Mucosa of rectum (tissue), 2 donors: ENCODE results near the gene MSI2.
"Not testable (repeated sequence)": the region's sequence is repeated elsewhere in the genome, so short reads cannot be mapped to it uniquely, and the experiment has no call there.

Experiments
- H3K27ac ChIP-seq, 2 donors: one replicate each; pipeline ENCODE4 v1.7.0; 2013; ENCODE audit warnings: inconsistent platforms in 2 of 2, low read depth in 2 of 2, low read length in 2 of 2
- H3K27me3 ChIP-seq, 2 donors: one replicate each; pipeline ENCODE4 v1.7.0; 2013; ENCODE audit warnings: low read length in 2 of 2; ENCODE audit not compliant: control insufficient read depth in 2 of 2, insufficient read depth in 2 of 2
- H3K36me3 ChIP-seq, 2 donors: one replicate each; pipeline ENCODE4 v1.7.0; 2013; ENCODE audit warnings: low read length in 2 of 2; ENCODE audit not compliant: control insufficient read depth in 2 of 2, insufficient read depth in 2 of 2
- H3K4me1 ChIP-seq, 2 donors: one replicate each; pipeline ENCODE4 v1.7.0; 2013; ENCODE audit warnings: low read length in 2 of 2, mild to moderate bottlenecking in 1 of 2; ENCODE audit not compliant: control insufficient read depth in 2 of 2, insufficient read depth in 2 of 2
- H3K4me3 ChIP-seq, 2 donors: one replicate each; pipeline ENCODE4 v1.7.0; 2013; ENCODE audit warnings: low read length in 2 of 2
- H3K9ac ChIP-seq, 2 donors: one replicate each; pipeline ENCODE4 v1.7.0; 2013; ENCODE audit warnings: low read length in 2 of 2, low read depth in 1 of 2, mild to moderate bottlenecking in 1 of 2
- H3K9me3 ChIP-seq, 2 donors: one replicate each; pipeline ENCODE4 v1.7.0; 2013; ENCODE audit warnings: low read length in 2 of 2; ENCODE audit not compliant: control insufficient read depth in 2 of 2
- donor health status: healthy.
- donor health status: Normal muscosa, but diverticular disease.

MSI2 gene

DNA sequence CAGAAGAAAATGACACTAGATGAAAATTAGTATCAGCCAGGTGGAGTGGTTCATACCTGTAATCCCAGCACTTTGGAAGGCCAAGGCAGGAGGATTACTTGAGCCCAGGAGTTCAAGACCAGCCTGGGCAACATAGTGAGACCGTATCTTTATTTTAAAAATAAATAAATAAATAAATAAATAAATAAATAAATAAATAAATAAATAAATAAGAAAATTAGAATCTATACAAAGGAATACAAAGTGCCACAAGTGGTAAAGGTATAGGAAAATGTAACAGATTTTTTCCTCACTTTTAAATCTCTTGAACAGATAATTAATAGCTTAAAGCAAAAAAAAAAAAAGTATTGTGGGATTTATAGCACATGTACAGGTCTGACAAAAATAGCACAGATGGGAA, 33.9 kb upstream of the MSI2 start:
- not testable (repeated sequence) for H3K27me3 ChIP-seq, H3K27ac ChIP-seq, H3K9ac ChIP-seq, H3K9me3 ChIP-seq, H3K4me3 ChIP-seq, H3K4me1 ChIP-seq, H3K36me3 ChIP-seq

DNA sequence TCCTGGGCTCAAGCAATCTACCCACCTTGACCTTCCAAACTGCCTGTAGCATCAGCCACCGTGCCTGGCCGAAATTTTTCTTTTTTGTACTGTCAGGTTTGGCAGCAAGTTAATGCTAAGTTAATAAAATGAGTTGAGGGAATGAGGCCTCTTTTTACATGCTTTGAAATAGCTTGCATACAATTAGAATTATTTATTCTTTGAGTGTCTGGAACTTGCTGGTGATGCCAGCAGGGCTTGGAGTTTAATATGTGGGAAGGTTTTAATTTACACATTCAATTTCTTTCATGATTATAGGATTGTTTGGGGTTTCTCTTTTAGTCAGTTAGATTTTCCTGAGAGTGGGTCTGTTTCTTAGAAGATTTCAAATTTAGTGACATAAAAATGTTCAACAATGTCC, 31.2 kb upstream of the MSI2 start:
- no peak overlapping the region for H3K9ac ChIP-seq
- H3K9me3 ChIP-seq, result peaks cover 0 to 3% of the 10 kb centered on the region in 2 donors
- H3K27ac ChIP-seq, result no peak overlapping the region
- no peaks in the 10 kb centered on the region for H3K4me1 ChIP-seq
- H3K36me3 ChIP-seq, result no peaks in the 10 kb centered on the region
- no peaks in the 10 kb centered on the region for H3K27me3 ChIP-seq
- no peak overlapping the region for H3K4me3 ChIP-seq

DNA sequence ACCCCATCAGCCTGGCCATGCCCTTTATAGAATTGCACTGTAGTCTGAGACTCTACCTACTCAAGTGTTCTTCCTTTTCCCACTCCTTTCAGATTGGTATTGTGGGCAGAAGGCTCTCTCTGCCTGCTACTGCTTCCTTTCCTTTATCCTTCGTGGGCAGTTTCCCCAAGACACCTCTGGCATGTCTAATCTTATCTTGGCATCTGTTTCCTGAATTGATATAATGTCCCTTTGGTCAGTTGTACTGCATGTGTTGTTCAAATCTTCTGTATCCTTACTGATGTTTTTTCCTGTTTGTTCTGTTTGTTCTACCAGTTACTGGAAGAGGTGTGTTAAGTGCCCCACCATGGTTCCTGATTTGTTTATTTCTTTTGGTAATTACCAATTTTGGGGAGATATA, 29.5 kb upstream of the MSI2 start:
- H3K9me3 ChIP-seq, result peaks cover 0 to 3% of the 10 kb centered on the region in 2 donors
- H3K4me3 ChIP-seq, result no peak overlapping the region
- no peaks in the 10 kb centered on the region for H3K36me3 ChIP-seq
- H3K4me1 ChIP-seq, result no peaks in the 10 kb centered on the region
- no peaks in the 10 kb centered on the region for H3K27me3 ChIP-seq
- H3K9ac ChIP-seq, result no peak overlapping the region
- no peak overlapping the region for H3K27ac ChIP-seq

DNA sequence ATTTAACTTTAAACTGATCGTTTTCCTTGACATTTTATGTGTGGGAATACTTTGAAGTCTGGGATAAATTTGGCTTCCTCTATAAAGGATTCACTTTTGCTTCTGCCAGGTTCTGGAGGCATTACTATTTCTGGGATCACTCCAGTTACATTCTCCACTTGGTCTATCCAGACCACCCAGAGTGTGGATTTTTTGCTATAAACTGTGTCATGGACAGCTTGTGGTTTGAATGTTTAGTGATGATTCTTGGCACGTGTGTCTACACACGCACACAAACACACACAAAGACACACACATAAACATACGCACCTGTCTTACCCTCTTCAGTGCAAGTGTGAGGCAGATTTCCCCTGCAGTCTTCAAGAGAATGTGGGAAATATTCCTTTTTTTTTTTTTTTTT, 27.4 kb upstream of the MSI2 start:
- Histone ChIP-seq H3K4me3 (no peak overlapping the region), H3K9me3 (no peaks in the 10 kb centered on the region), H3K36me3 (no peaks in the 10 kb centered on the region), H3K9ac (no peak overlapping the region), H3K27me3 (no peaks in the 10 kb centered on the region), H3K4me1 (no peaks in the 10 kb centered on the region), H3K27ac (no peak overlapping the region)

DNA sequence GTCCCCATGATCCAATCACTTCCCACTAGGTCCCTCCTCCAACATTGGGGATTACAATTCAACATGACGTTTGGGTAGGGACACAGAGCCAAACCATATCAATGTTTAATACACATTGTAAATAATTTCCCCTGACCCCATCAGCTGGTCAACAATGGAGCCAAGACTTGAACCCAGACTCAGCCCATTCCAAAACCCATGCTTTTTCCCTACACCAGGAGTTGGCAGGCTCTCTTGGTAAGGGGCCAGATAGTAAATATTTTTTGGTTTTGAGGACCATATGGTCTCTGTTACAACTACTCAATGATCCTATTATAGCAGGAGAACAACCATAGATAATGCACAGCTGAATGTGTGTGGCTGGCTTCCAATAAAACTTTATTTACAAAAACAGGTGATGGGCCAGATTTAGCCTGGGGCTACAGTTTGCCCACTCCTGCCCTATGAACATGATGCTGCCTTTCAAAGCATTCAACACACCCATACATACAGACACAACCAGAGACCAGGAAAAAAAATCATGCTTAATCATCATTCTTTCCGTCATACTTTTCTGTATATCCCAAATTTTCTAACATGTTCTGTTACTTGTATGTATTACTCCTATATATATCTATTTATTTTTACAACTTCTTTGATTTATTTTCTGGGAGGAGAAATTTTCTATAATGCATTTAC, 22.1 kb upstream of the MSI2 start:
- Histone ChIP-seq H3K27ac (no peak overlapping the region), H3K36me3 (no peaks in the 10 kb centered on the region), H3K27me3 (no peaks in the 10 kb centered on the region), H3K4me1 (no peaks in the 10 kb centered on the region), H3K4me3 (no peak overlapping the region), H3K9ac (no peak overlapping the region), H3K9me3 (no peaks in the 10 kb centered on the region)

DNA sequence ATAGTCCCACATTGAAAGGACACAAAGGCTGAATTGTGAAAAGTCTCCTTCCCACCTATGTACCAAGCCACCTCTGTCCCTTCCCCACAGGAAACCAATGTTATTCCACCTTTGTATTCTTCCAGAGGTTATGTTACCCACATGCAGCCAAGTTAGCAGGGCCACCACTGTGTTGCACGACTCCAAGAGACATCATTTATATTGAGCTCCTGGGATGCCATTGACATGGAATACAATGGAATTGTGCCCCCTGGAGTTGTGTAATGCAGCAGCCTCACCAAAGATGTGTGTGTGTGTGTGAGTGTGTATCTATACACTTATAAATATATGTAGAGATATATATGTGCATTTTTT, 21.6 kb upstream of the MSI2 start:
- no peak overlapping the region for H3K9ac ChIP-seq
- no peak overlapping the region for H3K4me3 ChIP-seq
- H3K9me3 ChIP-seq, result no peaks in the 10 kb centered on the region
- H3K27me3 ChIP-seq, result no peaks in the 10 kb centered on the region
- no peak overlapping the region for H3K27ac ChIP-seq
- H3K4me1 ChIP-seq, result no peaks in the 10 kb centered on the region
- no peaks in the 10 kb centered on the region for H3K36me3 ChIP-seq

DNA sequence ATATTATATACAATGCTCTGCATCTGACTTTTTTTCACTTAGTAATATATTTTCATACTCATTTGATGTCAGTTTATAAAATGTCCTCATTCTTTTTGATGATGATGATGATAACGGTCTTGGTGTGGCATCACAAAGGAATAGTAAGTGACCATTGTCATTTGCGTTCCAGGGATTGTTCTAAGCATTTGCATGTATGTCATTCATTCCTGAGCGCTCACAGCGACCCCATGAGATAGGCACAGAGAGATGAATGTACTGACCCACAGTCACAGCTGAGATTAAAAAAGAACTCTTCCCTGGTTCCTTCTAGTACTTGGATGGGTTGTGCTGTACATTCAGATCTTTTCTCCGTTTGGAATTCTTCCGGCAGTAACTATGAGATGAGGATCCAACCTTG, 21.2 kb upstream of the MSI2 start:
- Histone ChIP-seq H3K27ac (no peak overlapping the region), H3K9ac (no peak overlapping the region)

DNA sequence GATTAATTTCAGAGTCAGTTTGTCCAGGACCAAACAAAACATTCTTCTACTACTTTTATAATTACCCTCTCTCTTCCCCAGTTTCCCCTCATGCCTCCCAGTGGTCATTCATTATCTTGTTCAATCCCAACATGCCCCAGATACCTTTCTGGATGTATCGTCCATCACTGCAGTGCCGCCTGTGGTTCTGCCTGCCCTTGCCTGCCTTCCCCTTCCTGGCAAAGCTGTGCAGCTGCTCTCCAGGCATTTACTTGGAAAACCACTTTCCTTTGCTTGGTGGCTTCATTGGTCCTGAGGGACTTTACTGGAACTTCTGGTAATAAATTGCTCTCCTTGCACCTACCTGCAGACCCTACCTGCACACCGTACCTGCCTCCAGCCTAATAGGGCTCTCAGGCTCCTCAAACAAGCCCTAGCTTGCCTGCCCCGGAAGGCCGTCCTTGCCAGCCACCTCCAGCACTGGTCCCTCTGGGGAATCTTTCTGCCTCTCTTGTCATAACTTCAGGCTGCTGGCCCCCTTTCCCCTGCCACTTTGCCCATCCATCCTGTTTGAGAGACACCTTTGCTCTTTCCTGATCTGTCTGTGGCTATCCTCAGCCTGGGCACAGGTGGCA, 19.5 kb upstream of the MSI2 start:
- H3K4me3 ChIP-seq, result no peak overlapping the region
- no peaks in the 10 kb centered on the region for H3K9me3 ChIP-seq
- no peaks in the 10 kb centered on the region for H3K4me1 ChIP-seq
- no peak overlapping the region for H3K27ac ChIP-seq
- H3K9ac ChIP-seq, result no peak overlapping the region
- no peaks in the 10 kb centered on the region for H3K27me3 ChIP-seq
- no peaks in the 10 kb centered on the region for H3K36me3 ChIP-seq

More for the DNA sequence above, 21.2 kb upstream of the MSI2 start:
- no peaks in the 10 kb centered on the region for H3K9me3 ChIP-seq
- H3K4me3 ChIP-seq, result no peak overlapping the region
- H3K36me3 ChIP-seq, result no peaks in the 10 kb centered on the region
- no peaks in the 10 kb centered on the region for H3K27me3 ChIP-seq
- H3K4me1 ChIP-seq, result no peaks in the 10 kb centered on the region

DNA sequence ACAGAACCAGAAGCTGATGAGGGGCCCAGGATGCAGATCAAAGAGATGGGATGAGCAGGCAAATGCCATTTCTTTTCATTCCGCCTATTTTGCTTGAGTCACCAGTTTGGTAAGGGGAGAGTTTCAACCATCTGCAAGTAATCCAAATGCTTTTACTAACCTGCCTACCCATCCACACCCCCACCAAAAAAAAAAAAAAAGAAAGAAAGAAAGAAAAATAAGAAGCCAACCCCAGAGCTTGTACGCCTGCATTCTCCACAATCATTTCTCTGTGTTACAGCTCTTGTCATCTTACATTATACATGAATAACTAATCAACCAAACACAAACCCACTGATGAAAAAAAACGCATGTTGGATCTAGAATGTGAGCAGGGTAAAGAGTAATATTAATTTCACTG, 15.7 kb upstream of the MSI2 start:
- no peaks in the 10 kb centered on the region for H3K36me3 ChIP-seq
- no peaks in the 10 kb centered on the region for H3K9me3 ChIP-seq
- H3K27ac ChIP-seq, result no peak overlapping the region
- peaks cover 0 to 4% of the 10 kb centered on the region in 2 donors for H3K4me1 ChIP-seq
- H3K9ac ChIP-seq, result no peak overlapping the region
- H3K4me3 ChIP-seq, result no peak overlapping the region
- H3K27me3 ChIP-seq, result no peaks in the 10 kb centered on the region

DNA sequence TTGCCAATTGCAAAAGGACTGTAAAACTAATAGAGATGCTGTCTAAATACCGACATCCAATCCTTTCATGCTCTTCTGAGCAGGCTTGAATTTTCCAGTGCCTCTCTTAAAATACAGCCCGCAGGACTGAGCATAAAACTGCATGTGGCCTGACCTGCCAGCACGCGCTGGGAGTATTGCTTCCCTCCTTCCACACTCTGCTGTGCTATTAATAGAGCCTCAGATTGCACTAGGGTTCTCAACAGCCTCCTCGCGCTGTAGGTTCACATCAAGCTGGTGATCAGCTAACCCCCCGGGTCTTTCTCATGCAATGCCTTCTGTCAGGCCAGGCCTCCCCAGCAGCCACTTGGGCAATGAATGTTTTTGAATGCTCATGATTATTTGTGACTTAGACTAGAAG, 14.2 kb upstream of the MSI2 start:
- Histone ChIP-seq H3K9ac (no peak overlapping the region), H3K4me3 (no peak overlapping the region), H3K9me3 (no peaks in the 10 kb centered on the region), H3K27me3 (no peaks in the 10 kb centered on the region), H3K36me3 (no peaks in the 10 kb centered on the region), H3K4me1 (peaks cover 0 to 4% of the 10 kb centered on the region in 2 donors), H3K27ac (no peak overlapping the region)
